ENCODE data around the gene SMIM22. TPM values are rescaled to one million over a fixed set of nuclear protein-coding genes. Genes with fewer than 3 reads are reported as not detected.

The SMIM22 gene, protein sequence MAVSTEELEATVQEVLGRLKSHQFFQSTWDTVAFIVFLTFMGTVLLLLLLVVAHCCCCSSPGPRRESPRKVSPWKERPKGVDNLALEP
- total RNA-seq, result not detected

DNA sequence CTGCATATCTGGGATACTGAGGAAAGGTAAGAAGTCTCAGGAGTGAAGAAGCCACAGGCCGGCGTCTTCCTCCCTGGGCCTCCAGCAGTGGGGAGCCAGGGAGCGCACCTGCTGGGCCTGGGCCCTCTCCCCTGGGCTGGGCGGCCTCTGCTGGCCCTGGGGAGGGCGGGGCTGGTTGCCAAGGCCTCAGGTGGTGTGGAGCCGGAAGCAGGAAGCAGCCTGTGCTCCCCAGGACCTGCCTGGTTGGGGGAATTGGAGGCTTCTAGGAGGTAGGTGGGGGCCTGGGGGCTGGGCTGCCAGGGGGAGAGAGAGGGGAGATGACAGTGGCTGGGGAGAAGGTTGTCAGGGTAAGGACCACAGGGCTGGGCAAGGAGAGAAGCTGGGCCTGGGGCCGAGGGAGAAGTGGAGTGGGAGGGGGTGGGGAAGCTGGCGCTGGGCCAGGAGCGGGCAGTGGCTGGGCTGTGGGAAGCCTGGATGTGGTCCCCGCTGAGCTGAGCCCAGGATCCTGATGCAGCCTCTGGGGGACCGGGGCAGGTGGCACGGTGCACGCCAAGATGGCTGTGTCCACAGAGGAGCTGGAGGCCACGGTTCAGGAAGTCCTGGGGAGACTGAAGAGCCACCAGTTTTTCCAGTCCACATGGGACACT lies at the start of gene SMIM22:
SMIM22 (plus strand) TSS at position 189 of the 647 bp plus-strand sequence; CDS start at position 555, 366 bp downstream.
- Mint-ChIP-seq H3K9me3 (no peaks in the 10 kb centered on the region), H3K36me3 (no peaks in the 10 kb centered on the region), H3K27ac (no peak within 1 kb of the TSS)
- DNase-seq (ENCODE audit: low spot score in 2 of 2) (no peak), ATAC-seq (no peak)

DNA sequence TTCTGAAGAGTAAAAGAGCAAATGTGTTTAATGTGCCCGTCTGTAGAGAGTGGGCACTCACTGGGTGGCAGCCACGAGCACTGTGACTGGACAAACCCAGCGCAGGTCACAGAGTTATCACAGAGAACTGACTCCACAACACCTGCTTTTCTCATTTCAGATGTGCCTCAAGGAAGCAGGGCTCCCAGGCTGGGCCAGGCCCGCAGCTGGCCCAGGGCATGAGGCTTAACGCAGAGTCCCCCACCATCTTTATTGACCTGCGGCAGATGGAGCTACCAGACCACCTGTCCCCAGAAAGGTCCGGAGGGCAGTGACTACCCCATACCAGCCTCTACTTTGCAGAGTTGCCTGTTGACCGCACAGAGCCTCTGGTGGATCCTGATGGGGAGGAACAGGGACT lies 49.0 kb upstream of the SMIM22 start:
- H3K9me3 Mint-ChIP-seq, result no peaks in the 10 kb centered on the region
- DNase-seq (ENCODE audit: low spot score in 2 of 2) (no peak), ATAC-seq (no peak)
- H3K36me3 Mint-ChIP-seq, result no peaks in the 10 kb centered on the region
- no peak overlapping the region for H3K27ac Mint-ChIP-seq

DNA sequence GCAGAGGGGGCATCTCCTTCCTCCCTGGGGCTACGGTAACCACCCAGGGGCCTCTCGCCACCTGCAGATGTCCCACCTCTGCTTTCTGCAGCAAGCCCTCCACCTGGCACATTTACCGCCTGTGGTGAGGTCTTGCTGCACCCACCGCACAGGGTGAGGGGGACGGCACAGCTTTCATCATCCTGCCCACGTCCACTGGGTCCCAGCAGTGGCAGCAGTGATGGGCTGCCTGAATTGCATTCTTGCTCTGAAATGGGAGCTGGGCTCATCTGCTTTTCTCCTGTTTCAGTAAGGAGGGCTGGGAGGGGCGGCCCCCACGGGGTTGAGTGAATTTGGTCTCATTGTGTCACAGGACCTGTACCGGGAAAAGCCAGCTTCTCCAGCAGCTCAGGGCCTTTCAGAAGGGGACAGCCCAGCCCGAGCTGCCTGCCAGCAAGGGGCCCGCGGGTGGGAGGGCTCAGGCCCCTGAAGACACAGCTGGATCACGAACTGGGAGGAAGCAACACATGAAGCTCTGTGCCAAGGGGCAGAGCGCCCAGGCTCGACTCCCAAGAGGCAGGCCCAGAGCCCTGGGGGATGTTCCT lies 48.1 kb upstream of the SMIM22 start:
- H3K9me3 Mint-ChIP-seq, result no peaks in the 10 kb centered on the region
- H3K36me3 Mint-ChIP-seq, result no peaks in the 10 kb centered on the region
- H3K27ac Mint-ChIP-seq, result peak overlapping the region in 1 of 2 donors; percentile 27
- DNase-seq (ENCODE audit: low spot score in 2 of 2) (no peak), ATAC-seq (no peak)

DNA sequence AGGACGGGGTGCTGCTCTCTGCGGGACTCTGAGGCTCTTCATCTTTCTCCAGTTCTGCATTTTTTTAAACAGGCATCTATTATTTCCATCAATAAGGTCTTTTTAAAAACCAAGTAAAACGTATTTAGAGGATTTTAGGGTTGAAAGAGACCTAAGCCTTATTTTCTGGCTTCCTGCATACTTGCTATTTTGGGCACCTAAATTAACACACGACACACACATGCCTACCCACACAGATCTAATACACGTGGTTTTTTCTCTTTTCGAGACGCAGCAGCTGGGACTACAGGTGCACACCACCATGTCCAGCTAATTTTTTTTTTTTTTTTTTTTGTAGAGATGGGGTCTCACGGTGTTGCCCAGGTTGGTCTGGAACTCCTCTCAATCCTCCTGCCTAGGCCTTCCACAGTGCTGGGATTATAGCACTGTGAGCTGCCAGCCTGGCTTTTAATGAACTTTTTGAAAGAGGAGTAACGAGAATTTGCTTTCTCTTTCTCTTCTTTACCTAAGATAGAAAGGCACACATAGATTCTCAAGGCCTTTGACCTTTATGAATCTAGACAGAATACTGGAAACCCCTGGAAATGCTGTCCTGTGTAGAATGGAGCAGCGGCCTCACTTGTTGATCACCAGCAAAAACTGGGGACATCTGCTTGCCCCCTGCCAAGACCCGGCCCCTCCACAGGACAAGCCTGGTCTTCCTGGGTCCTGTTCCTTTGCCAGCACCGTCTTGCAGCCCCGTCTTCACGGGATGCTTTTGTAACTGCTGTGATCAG lies 47.1 kb upstream of the SMIM22 start:
- DNase-seq (ENCODE audit: low spot score in 2 of 2) (no peak), ATAC-seq (no peak)
- Mint-ChIP-seq H3K36me3 (no peaks in the 10 kb centered on the region), H3K9me3 (no peaks in the 10 kb centered on the region), H3K27ac (peak overlapping the region; percentile 27 to 72)

DNA sequence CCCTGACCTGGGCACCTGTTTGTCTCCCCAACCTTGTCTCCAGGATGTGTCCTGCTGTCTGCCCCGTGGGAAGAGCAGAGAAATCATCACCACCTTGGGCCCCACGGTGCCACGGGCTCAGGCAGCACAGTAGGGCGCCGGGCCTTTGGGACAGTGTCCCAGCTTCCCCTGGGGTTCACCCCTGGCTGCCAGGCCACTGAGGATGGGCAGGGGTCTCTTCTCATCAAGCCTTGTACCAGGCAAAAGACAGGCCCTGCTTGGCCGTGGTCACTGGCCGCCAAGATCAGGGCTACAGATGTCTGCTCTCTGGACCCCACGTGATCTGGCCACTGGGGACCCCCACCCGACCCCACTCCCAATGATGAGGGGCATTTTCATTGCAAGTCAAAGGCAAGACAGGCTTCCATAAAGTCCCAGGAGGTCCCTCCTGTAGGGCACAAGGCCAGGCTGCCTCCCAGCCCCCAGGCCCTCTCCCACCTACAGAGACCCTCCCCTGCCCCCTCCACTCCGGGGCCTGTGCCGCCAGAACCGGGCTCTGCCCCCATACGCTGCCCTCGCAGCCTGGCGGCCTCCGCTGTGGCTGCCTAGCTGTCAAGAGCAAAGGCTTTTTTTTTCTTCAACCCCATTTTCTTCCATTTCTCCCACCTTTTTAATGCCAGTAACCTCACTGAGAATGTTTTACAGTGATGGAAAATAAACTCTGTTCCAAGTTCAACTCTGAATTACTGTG lies 46.3 kb upstream of the SMIM22 start:
- no peaks in the 10 kb centered on the region for H3K36me3 Mint-ChIP-seq
- ATAC-seq (no peak), DNase-seq (ENCODE audit: low spot score in 2 of 2) (no peak)
- peak overlapping the region in 1 of 2 donors; percentile 27 for H3K27ac Mint-ChIP-seq
- H3K9me3 Mint-ChIP-seq, result no peaks in the 10 kb centered on the region

DNA sequence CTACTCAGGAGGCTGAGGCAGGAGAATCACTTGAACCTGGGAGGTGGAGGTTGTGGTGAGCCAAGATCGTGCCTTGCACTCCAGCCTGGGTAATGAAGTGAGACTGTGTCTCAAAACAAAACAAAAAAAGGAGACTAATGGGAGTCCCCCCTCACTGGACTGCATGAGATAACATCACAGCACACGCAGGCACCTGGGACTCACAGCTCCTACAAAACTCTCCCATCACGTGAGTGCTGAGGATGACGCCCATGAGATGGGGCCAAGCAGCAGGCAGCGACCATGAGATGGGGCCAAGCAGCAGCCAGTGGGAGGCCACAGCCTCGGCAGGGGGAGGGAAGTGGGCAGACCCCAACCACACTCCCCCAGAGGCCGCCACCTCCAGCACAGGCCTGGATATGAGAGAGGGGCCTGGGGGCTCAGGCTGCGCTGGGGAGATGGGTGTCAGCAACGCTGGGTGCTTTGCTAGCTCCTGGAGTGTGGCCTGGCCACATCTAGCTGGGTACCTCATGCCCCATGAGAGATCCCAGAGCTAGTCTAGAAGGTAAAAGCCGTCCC lies 45.4 kb upstream of the SMIM22 start:
- H3K27ac Mint-ChIP-seq, result no peak overlapping the region
- ATAC-seq (no peak), DNase-seq (ENCODE audit: low spot score in 2 of 2) (no peak)
- H3K9me3 Mint-ChIP-seq, result no peaks in the 10 kb centered on the region
- no peaks in the 10 kb centered on the region for H3K36me3 Mint-ChIP-seq

DNA sequence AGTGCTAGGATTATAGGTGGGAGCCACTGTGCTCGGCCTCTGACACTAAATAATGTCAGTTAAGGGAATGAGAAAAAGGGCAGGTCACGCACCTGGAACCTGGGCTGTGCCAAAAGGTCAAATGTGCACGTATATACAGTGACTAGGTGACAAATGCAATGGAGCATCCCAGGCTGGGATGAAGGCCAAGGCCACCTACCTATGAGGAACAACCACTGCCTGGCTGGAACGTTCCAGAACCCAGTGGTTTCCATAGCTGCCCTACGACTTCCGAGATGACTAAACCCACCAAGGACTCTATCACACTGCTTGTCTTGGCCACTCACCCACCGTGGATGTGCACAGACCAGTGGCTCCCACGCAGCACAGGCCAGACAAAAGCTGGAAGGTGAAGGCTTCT lies 44.3 kb upstream of the SMIM22 start:
- no peak overlapping the region for H3K27ac Mint-ChIP-seq
- ATAC-seq, result no peak
- no peak for DNase-seq (ENCODE audit: low spot score in 2 of 2)
- peaks cover 5 to 8% of the 10 kb centered on the region in 2 donors for H3K36me3 Mint-ChIP-seq
- peaks cover 0 to 5% of the 10 kb centered on the region in 2 donors for H3K9me3 Mint-ChIP-seq

DNA sequence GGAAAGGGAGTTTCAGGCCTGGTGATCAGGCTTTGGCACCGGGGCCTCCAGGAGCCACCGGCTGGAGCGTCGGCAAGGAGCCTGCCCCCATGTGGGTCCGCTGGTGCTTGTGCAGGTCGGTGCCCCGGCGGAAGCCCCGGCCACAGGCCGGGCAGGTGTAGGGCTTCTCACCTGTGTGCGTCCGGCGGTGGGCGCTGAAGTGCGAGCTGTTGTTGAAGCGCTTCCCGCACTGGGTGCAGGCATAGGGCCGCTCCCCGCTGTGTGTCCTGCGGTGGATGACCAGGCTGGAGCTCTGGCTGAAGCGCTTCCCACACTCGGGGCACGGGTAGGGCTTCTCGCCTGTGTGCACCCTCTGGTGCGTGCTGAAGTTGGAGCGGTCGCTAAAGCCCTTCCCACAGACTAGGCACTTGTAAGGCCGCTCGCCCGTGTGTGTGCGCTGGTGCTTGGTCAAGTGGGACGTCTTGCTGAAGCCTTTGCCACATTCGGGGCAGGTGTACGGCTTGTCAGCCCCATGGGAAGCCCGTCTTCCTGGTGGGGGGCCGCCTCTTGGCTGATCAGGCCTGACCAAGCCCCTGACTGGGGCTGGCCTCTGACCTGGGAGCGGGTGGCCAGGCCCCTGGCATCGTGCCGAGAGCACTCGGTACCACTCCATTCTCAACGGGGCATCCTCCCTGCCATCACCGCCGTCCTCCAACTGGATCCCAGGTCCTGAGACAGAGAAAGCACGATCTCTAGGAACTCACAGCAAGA lies 42.6 kb upstream of the SMIM22 start:
- H3K36me3 Mint-ChIP-seq, result peaks cover 7 to 9% of the 10 kb centered on the region in 2 donors
- H3K27ac Mint-ChIP-seq, result no peak overlapping the region
- DNase-seq (ENCODE audit: low spot score in 2 of 2) (no peak), ATAC-seq (no peak)
- peaks cover 0 to 5% of the 10 kb centered on the region in 2 donors for H3K9me3 Mint-ChIP-seq

DNA sequence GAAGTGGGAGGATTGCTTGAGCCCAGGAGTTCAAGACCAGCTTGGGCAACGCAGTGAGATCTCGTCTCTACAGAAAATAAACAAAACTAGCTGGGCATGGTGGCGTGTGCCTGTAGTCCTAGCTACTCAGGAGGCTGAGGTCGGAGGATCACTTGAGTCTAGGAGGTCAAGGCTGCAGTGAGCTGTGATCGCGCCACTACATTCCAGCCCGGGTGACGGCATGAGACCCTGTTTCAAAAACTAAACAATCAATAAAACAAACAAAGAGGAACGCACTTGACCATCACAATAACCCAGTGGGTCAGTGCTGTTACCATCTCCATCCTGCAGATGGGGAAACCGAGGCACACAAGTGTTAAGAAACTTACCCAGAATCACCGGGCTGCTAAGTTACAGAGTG lies 41.9 kb upstream of the SMIM22 start:
- no peak for DNase-seq (ENCODE audit: low spot score in 2 of 2)
- peaks cover 0 to 5% of the 10 kb centered on the region in 2 donors for H3K9me3 Mint-ChIP-seq
- H3K36me3 Mint-ChIP-seq, result peaks cover 7 to 9% of the 10 kb centered on the region in 2 donors
- no peak for ATAC-seq
- H3K27ac Mint-ChIP-seq, result no peak overlapping the region

DNA sequence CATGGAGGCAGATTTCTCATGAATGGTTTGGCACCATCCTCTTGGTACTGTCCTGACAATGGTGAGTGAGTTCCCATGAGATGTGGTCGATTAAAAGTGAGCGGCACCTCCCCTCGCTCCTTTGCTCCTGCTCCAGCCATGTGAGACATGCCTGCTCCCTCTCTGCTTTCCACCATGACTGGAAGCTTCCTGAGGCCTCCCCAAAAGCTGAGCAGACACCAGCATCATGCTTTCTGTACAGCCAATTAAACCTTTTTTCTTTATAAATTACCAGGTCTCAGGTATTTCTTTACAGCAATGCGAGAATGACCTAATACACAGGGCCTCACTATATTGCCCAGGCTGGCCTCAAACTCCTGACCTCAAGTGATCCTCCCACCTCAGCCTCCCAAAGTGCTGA lies 40.3 kb upstream of the SMIM22 start:
- H3K9me3 Mint-ChIP-seq, result peaks cover 0 to 5% of the 10 kb centered on the region in 2 donors
- H3K36me3 Mint-ChIP-seq, result peaks cover 7 to 9% of the 10 kb centered on the region in 2 donors

DNA sequence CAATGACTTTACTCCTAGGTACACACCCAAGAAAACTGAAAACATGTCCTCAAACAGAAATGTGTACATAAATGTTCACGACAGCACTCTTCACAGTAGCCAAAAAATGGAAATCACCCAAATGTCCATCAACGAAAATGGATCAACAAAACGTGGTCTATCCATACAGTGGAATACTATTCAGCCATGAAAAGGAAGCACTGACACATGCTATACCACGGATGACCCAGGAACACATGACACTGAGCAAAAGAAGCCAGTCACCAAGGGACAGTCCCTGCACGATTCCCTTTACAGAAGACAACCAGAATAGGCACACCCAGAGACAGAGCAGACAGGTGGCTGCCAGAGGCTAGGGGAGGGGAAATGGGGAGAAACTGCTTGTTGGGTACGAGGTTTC lies 39.5 kb upstream of the SMIM22 start:
- ATAC-seq, result peak in 1 of 2 donors; percentile 85
- Mint-ChIP-seq H3K36me3 (peaks cover 7 to 13% of the 10 kb centered on the region in 2 donors), H3K9me3 (peaks cover 0 to 5% of the 10 kb centered on the region in 2 donors)

More for the DNA sequence above, 40.3 kb upstream of the SMIM22 start:
- no peak for ATAC-seq
- no peak overlapping the region for H3K27ac Mint-ChIP-seq
- DNase-seq (ENCODE audit: low spot score in 2 of 2), result no peak

DNA sequence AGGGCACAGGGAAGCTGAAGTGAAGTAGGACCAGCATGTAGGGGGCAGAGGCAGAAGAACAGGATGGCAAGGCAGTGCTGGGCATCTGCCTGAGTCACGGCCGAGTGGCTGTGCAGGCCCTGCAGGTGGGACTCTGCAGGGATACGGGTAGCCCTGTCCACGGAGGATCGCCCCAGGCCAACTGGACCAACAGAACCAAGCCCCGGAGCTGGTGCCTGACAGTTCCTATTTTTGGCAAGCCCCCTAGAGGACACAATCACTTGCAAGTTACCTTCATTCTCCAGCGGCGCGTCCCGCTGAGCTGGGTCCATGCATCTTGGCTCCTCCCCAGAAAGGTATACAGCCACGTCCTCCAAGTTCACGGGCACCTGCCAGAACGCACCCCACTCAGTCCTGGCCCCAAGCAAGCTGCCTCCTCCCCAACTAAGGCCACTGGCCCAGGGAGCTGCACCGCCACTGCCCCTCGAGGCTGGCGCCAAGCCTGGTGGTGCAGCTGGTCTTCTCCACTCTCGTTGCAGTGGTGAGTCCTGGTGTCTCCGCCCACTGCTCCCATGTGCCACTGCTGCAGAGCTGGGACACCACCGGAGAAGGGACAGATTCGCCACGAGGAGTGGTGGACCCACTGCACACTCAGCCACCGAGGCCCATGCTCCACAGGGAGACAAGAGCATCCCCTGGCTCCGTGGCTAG lies 34.8 kb upstream of the SMIM22 start:
- DNase-seq (ENCODE audit: low spot score in 2 of 2) (no peak), ATAC-seq (no peak)
- H3K36me3 Mint-ChIP-seq, result peaks cover 7 to 13% of the 10 kb centered on the region in 2 donors
- H3K27ac Mint-ChIP-seq, result peak overlapping the region; percentile 74 to 90
- peaks cover 0 to 5% of the 10 kb centered on the region in 2 donors for H3K9me3 Mint-ChIP-seq

More for the DNA sequence above, 39.5 kb upstream of the SMIM22 start:
- H3K27ac Mint-ChIP-seq, result peak overlapping the region in 1 of 2 donors; percentile 29
- DNase-seq (ENCODE audit: low spot score in 2 of 2), result no peak

DNA sequence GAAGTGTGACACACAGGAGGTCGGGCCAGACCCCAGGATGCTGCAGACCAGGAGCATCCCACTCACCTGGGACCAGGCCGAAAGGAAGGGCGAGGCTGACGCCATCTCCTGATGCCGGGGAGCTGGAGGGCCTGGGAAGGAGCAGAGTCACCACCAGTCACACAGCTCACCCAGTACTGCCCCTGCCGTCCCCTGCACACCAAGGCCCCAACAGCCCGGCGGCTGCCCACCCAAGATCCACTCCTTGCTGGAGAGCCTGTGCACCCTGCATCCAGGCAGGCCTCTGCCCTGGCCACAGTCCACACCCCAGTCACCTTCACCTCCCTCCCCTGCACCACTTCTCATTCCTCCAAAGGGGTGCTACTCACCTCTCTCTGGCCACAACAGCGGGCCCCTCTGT lies 33.0 kb upstream of the SMIM22 start:
- ATAC-seq, result no peak
- DNase-seq (ENCODE audit: low spot score in 2 of 2), result no peak
- H3K36me3 Mint-ChIP-seq, result peaks cover 0 to 6% of the 10 kb centered on the region in 2 donors
- H3K27ac Mint-ChIP-seq, result peak overlapping the region; percentile 21 to 86
- H3K9me3 Mint-ChIP-seq, result no peaks in the 10 kb centered on the region

DNA sequence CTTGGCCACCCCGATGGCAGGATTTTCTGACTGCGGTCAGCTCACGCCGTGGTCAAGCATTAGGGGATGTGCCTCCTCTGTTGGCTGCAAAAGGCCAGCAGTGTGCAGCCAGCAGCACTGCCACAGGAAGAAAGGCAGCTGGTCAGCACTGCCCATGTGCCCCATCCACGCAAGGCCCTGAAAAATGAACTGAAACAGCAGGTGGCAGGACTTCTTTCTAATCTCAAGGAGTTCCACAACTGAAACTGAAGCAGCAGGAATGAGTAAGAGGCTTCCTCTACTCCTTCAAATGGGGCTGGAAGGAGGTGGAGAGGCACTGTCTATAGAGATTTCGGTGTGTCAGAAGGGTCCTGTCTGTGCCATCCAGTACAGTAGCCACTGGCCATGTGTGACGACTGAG lies 31.4 kb upstream of the SMIM22 start:
- peaks cover 6% of the 10 kb centered on the region in 2 donors for H3K36me3 Mint-ChIP-seq
- H3K9me3 Mint-ChIP-seq, result no peaks in the 10 kb centered on the region
- H3K27ac Mint-ChIP-seq, result no peak overlapping the region
- DNase-seq (ENCODE audit: low spot score in 2 of 2) (no peak), ATAC-seq (no peak)

Measured in activated naive CD4-positive, alpha-beta T cell treated with anti-CD3 and anti-CD28 coated beads, Interleukin-2, amount 50 U/mL, for 72 hours (primary cell).